Measurements from ENCODE around the gene C9orf153.

GRCh38 chr9:86217076-86217755 lies 42.2 kb downstream of the C9orf153 start:
- TF ChIP-seq CTCF (IDR thresholded peaks at IDR 0.05) (no peak), POLR2A (IDR thresholded peaks at IDR 0.05) (no peak)

Data from heart left ventricle (tissue), 13 donors.